GM12878 (cell line): ENCODE measurements around the gene COX4I2. TPM values are rescaled to one million over a fixed set of nuclear protein-coding genes. Genes with fewer than 3 reads are reported as not detected.

Experiments used
- ATAC-seq: fragments of 200-7000 bp; cut with Tn5 transposase; 3 replicates; pipeline ENCODE4 v1.9.1; 2020; ENCODE audit warnings: mild to moderate bottlenecking, moderate library complexity
- BruUV-seq: library from RNA; stranded (reverse); fragments of 400-500 nt; replicated peaks from 2 replicates; lab custom pipeline; 2021; lab: Mats Ljungman, UMichigan
- CTCF ChIA-PET: fragments of 300-600 bp; sonication (Branson Sonifier 250); formaldehyde crosslinking; extraction: SDS; loops from one replicate; lab custom pipeline; 2021; ENCODE audit warnings: inconsistent platforms; lab: Yijun Ruan, JAX
- POLR2A ChIA-PET: fragments of 350-600 bp; formaldehyde crosslinking; extraction: SDS; loops from one replicate; lab custom pipeline; 2021; ENCODE audit warnings: inconsistent platforms; lab: Charles Lee
- RAD21 ChIA-PET: fragments of 300-600 bp; sonication (Branson Sonifier 250); formaldehyde crosslinking; loops from one replicate; lab custom pipeline; 2023; ENCODE audit warnings: antibody characterized with exemption; ENCODE audit not compliant: unreplicated experiment; lab: Charles Lee
- SMC1A ChIA-PET: fragments of 300-600 bp; sonication (Branson Sonifier 250); formaldehyde crosslinking; loops from one replicate; lab custom pipeline; 2023; ENCODE audit not compliant: unreplicated experiment, uncharacterized antibody; lab: Charles Lee
- DNase-seq: peaks from one replicate; pipeline ENCODE4 v3.0.0-alpha.2; 2011; ENCODE audit warnings: low read depth, low spot score
- FAIRE-seq: peaks from 3 replicates; lab custom pipeline; 2011; peaks lifted over from hg19 to GRCh38; lab: Jason Lieb, UNC
- H2AFZ ChIP-seq: 2 replicates; pipeline ENCODE4 v1.6.0; 2011; ENCODE audit warnings: low read depth, low read length, control low read depth; ENCODE audit not compliant: control insufficient read depth
- H3K27ac ChIP-seq: 2 replicates; pipeline ENCODE4 v1.5.1; 2011; ENCODE audit warnings: control low read depth; ENCODE audit not compliant: control insufficient read depth, insufficient read depth
- H3K27me3 ChIP-seq, 2 experiments: replicated peaks in 1 of 2; 2 replicates each; pipeline versions ENCODE4 v1.6.0 to v1.6.1; 2011; ENCODE audit warnings: low read length in 1 of 2; ENCODE audit not compliant: control insufficient read depth in 2 of 2, insufficient read depth in 2 of 2
- H3K36me3 ChIP-seq, 2 experiments: 2 replicates each; pipeline ENCODE4 v1.5.1; 2011; ENCODE audit warnings: low read length in 1 of 2; ENCODE audit not compliant: control insufficient read depth in 2 of 2, insufficient read depth in 2 of 2
- H3K4me1 ChIP-seq: 2 replicates; pipeline ENCODE4 v1.6.1; 2011; ENCODE audit warnings: mild to moderate bottlenecking, low read length, moderate library complexity, mixed read lengths; ENCODE audit not compliant: control insufficient read depth, insufficient read depth
- H3K4me2 ChIP-seq: 2 replicates; pipeline ENCODE4 v1.6.0; 2011; ENCODE audit warnings: control low read depth; ENCODE audit not compliant: control insufficient read depth, insufficient read depth
- H3K4me3 ChIP-seq: fragments of 200-600 bp; sonication (generic); 2 replicates; pipeline ENCODE4 v1.5.1; 2016
- H3K79me2 ChIP-seq: 2 replicates; pipeline ENCODE4 v1.6.0; 2011; ENCODE audit warnings: low read length; ENCODE audit not compliant: control insufficient read depth, insufficient read depth
- H3K9ac ChIP-seq: 2 replicates; pipeline ENCODE4 v1.8.0; 2011; ENCODE audit warnings: low read length, control low read depth, mixed read lengths; ENCODE audit not compliant: control insufficient read depth, insufficient read depth
- H3K9me3 ChIP-seq: replicated peaks from 3 replicates; pipeline ENCODE4 v1.5.1; 2011; ENCODE audit warnings: mild to moderate bottlenecking, low read length; ENCODE audit not compliant: control insufficient read depth, insufficient read depth
- H4K20me1 ChIP-seq: 2 replicates; pipeline ENCODE4 v1.6.0; 2011; ENCODE audit not compliant: control insufficient read depth, insufficient read depth
- BCL3 ChIP-seq: IDR thresholded peaks from 2 replicates; pipeline ENCODE4 v1.6.1; 2011; ENCODE audit warnings: borderline replicate concordance, low read depth, mild to moderate bottlenecking, moderate library complexity, low read length; ENCODE audit not compliant: insufficient read depth, poor library complexity, severe bottlenecking
- CBX3 ChIP-seq: fragments of 200-600 bp; sonication (generic); IDR thresholded peaks from 2 replicates; pipeline ENCODE4 v1.6.1; 2016; ENCODE audit warnings: low read depth, borderline replicate concordance
- CTCF ChIP-seq, 3 experiments: IDR thresholded peaks in 2 of 3; conservative IDR thresholded peaks in 1 of 3; 2 replicates each; pipeline ENCODE4 v1.5.1; 2011; ENCODE audit warnings: low read depth in 3 of 3, low read length in 3 of 3, mild to moderate bottlenecking in 3 of 3, control low read depth in 2 of 3, moderate library complexity in 2 of 3, inconsistent platforms in 1 of 3, mixed read lengths in 1 of 3; ENCODE audit not compliant: control insufficient read depth in 2 of 3, insufficient read depth in 1 of 3; ENCODE audit errors: extremely low read depth in 1 of 3
- ESRRA ChIP-seq: IDR thresholded peaks from 2 replicates; pipeline ENCODE4 v1.6.1; 2012; ENCODE audit warnings: mild to moderate bottlenecking, low read length, improper control_type of control experiment
- FOXM1 ChIP-seq: IDR thresholded peaks from 2 replicates; pipeline ENCODE4 v1.6.1; 2012; ENCODE audit warnings: low read depth, mild to moderate bottlenecking, inconsistent platforms, low read length, moderate library complexity
- MTA2 ChIP-seq: fragments of 450-650 bp; IDR thresholded peaks from 2 replicates; pipeline ENCODE4 v1.6.1; 2016; ENCODE audit warnings: low read depth, mild to moderate bottlenecking, moderate library complexity
- MTA3 ChIP-seq: IDR thresholded peaks from 2 replicates; pipeline ENCODE4 v1.6.1; 2012; ENCODE audit warnings: low read length, inconsistent platforms, borderline replicate concordance
- NFIC ChIP-seq: IDR thresholded peaks from 2 replicates; pipeline ENCODE4 v1.6.1; 2012; ENCODE audit warnings: low read depth, mild to moderate bottlenecking, inconsistent platforms, low read length, moderate library complexity
- NFYA ChIP-seq: IDR thresholded peaks from 2 replicates; pipeline ENCODE4 v1.6.1; 2011; ENCODE audit warnings: low read depth, mild to moderate bottlenecking, low read length, improper control_type of control experiment, borderline replicate concordance
- NR2C2 ChIP-seq: IDR thresholded peaks from 2 replicates; pipeline ENCODE4 v1.6.1; 2011; ENCODE audit warnings: borderline replicate concordance, low read depth; ENCODE audit not compliant: control insufficient read depth, insufficient read length
- NRF1 ChIP-seq: conservative IDR thresholded peaks from 2 replicates; pipeline ENCODE4 v1.6.1; 2011; ENCODE audit warnings: mild to moderate bottlenecking, low read depth, low read length, improper control_type of control experiment
- POU2F2 ChIP-seq: IDR thresholded peaks from 3 replicates; pipeline ENCODE4 v1.6.1; 2011; ENCODE audit warnings: low read depth, mild to moderate bottlenecking, low read length, borderline replicate concordance
- RCOR1 ChIP-seq: conservative IDR thresholded peaks from 2 replicates; pipeline ENCODE4 v1.6.1; 2012; ENCODE audit warnings: low read depth, low read length, improper control_type of control experiment
- SPI1 ChIP-seq: IDR thresholded peaks from 2 replicates; pipeline ENCODE4 v1.6.1; 2011; ENCODE audit warnings: low read depth, mild to moderate bottlenecking, low read length, moderate library complexity, borderline replicate concordance; ENCODE audit not compliant: insufficient read depth
- SREBF2 ChIP-seq: IDR thresholded peaks from 2 replicates; pipeline ENCODE4 v1.6.1; 2012; ENCODE audit warnings: mild to moderate bottlenecking, low read length
- WRNIP1 ChIP-seq: IDR thresholded peaks from 2 replicates; pipeline ENCODE4 v1.6.1; 2011; ENCODE audit warnings: low read depth, low read length, improper control_type of control experiment, borderline replicate concordance
- WGBS: methylation state at CpG from one replicate; pipeline ENCODE4 v1.1.6; 2016; ENCODE audit warnings: low lambda C conversion rate; ENCODE audit not compliant: insufficient replicate concordance, insufficient coverage; ENCODE audit errors: missing lambda C conversion rate; 5-methylcytosine and 5-hydroxymethylcytosine counted together
- in situ Hi-C: fragments of 300-500 bp; cut with MboI; formaldehyde crosslinking; loops from 9 replicates; pipeline ENCODE4 v1.14.3; 2018; ENCODE audit warnings: mixed read lengths
- intact Hi-C: fragments of 100-400 bp; cut with micrococcal nuclease; formaldehyde crosslinking; loops from one replicate; pipeline ENCODE4 v1.14.2; 2022; ENCODE audit not compliant: unreplicated experiment
- polyA plus RNA-seq, 11 experiments: library from polyadenylated mRNA; depleted of rRNA in 4 of 11; unstranded in 6 of 11; stranded (reverse) in 5 of 11; fragments of >200 nt; fragmentation: Nextera tagmentation in 4 of 11; fragmentation: Illumina TruSeq in 1 of 11; extraction: Ambion mirVana in 4 of 11; extraction: Trizol in 1 of 11; gene quantifications; 1 replicate in 1 of 11; 2 replicates in 10 of 11; pipeline versions ENCODE4 v1.2.1 to v1.2.3, GENCODE V29; 2011 to 2016; ENCODE audit warnings: inconsistent platforms in 2 of 11, missing spikeins in 2 of 11, low read depth in 1 of 11
- total RNA-seq, 4 experiments: library from RNA; depleted of rRNA in 3 of 4; stranded (reverse); fragments of >200 nt in 3 of 4; fragmentation: Illumina TruSeq in 1 of 4; extraction: Trizol in 1 of 4; gene quantifications; 2 replicates each; pipeline versions ENCODE4 v1.2.1 to v1.2.3, GENCODE V29; 2013 to 2021
- TF ChIP-seq, protein P1 (sequence below): fragments of 450-650 bp; formaldehyde crosslinking; IDR thresholded peaks from 2 replicates; pipeline ENCODE4 v1.4.0; 2020; ENCODE audit warnings: mild to moderate bottlenecking, moderate library complexity

The COX4I2 gene
- total and polyA plus RNA-seq, 10 of the 15 experiments (the other 5 are each of a cell fraction or from before 2014, with no cell fraction given), result not detected

DNA sequence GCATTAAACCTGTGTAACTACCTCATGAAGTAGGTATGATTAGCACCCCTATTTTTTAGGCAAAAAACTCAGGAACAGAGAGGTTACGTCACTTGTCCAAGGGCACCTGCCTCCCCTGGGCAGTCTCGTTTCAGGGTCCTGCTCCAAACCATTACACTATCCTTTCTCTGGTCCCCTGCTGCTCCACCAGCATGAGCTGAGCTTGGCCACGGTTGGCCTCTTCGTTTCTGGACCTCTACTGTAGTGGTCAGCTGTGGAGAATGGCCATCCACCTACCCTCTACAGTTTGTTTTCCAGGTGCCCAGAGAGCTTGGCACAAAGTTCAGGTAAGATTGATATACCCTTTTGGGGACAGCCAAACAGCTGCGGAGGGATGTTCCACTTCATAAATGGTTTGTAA lies 16.8 kb downstream of the COX4I2 start:
- Histone ChIP-seq H3K27ac (no peak overlapping the region), H3K4me2 (no peak overlapping the region), H3K9me3 (no peaks in the 10 kb centered on the region), H3K4me3 (no peak overlapping the region), H3K79me2 (no peaks in the 10 kb centered on the region), H3K9ac (no peak overlapping the region), H2AFZ (no peak overlapping the region), H3K4me1 (no peaks in the 10 kb centered on the region), H4K20me1 (no peaks in the 10 kb centered on the region), H3K27me3 (no peaks in the 10 kb centered on the region), H3K36me3 (no peaks in the 10 kb centered on the region)
- no peak for TF ChIP-seq RCOR1
- TF ChIP-seq WRNIP1, result no peak
- TF ChIP-seq, protein P1, sequence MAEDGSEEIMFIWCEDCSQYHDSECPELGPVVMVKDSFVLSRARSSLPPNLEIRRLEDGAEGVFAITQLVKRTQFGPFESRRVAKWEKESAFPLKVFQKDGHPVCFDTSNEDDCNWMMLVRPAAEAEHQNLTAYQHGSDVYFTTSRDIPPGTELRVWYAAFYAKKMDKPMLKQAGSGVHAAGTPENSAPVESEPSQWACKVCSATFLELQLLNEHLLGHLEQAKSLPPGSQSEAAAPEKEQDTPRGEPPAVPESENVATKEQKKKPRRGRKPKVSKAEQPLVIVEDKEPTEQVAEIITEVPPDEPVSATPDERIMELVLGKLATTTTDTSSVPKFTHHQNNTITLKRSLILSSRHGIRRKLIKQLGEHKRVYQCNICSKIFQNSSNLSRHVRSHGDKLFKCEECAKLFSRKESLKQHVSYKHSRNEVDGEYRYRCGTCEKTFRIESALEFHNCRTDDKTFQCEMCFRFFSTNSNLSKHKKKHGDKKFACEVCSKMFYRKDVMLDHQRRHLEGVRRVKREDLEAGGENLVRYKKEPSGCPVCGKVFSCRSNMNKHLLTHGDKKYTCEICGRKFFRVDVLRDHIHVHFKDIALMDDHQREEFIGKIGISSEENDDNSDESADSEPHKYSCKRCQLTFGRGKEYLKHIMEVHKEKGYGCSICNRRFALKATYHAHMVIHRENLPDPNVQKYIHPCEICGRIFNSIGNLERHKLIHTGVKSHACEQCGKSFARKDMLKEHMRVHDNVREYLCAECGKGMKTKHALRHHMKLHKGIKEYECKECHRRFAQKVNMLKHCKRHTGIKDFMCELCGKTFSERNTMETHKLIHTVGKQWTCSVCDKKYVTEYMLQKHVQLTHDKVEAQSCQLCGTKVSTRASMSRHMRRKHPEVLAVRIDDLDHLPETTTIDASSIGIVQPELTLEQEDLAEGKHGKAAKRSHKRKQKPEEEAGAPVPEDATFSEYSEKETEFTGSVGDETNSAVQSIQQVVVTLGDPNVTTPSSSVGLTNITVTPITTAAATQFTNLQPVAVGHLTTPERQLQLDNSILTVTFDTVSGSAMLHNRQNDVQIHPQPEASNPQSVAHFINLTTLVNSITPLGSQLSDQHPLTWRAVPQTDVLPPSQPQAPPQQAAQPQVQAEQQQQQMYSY (CRISPR knock-in tag), result no peak
- no peak for TF ChIP-seq ESRRA
- no peak for TF ChIP-seq MTA3
- no peak for TF ChIP-seq SREBF2
- TF ChIP-seq NR2C2, result no peak
- no peak for TF ChIP-seq SPI1
- no peak for TF ChIP-seq BCL3
- no peak for TF ChIP-seq FOXM1
- TF ChIP-seq NRF1, result no peak
- TF ChIP-seq NFIC, result no peak
- no peak for TF ChIP-seq NFYA
- TF ChIP-seq POU2F2, result no peak
- TF ChIP-seq CTCF (IDR thresholded peaks at IDR 0.05 in 2 of 3, conservative IDR thresholded peaks at IDR 0.05 in 1 of 3; ENCODE audit: control insufficient read depth in 2 of 3, extremely low read depth in 1 of 3, insufficient read depth in 1 of 3, low read depth in 3 of 3, low read length in 3 of 3), result no peak
- no peak for TF ChIP-seq MTA2
- no peak for TF ChIP-seq CBX3
- WGBS, result 60% methylated on average over 5 of the region's 5 CpGs
- in situ Hi-C loops (no loop called here), intact Hi-C loops (no loop called here)
- no TSS peak for BruUV-seq
- no peak for DNase-seq
- POLR2A ChIA-PET, result no interaction called here
- no peak for ATAC-seq
- RAD21 ChIA-PET, result interaction anchor here (1.8 kb wide), 1 partner anchor 69 kb away, joined by 7 read pairs; no protein-coding TSS in a partner anchor
- SMC1A ChIA-PET, result no interaction called here
- CTCF ChIA-PET, result interaction anchor here (1.8 kb wide), 1 partner anchor 69 kb away, joined by 10 read pairs; no protein-coding TSS in a partner anchor
- no peak for FAIRE-seq
